ENCODE data around the gene CIC.

CIC gene

GRCh38 chr19:42232435-42232834 is 36.6 kb upstream of the CIC start:
- Histone ChIP-seq H3K4me3 (ENCODE audit: low read depth in 1 of 2, low read length in 1 of 2) (no peak overlapping the region), H3K9me3 (no peaks in the 10 kb centered on the region), H3K36me3 (peaks cover 86% of the 10 kb centered on the region), H3K27ac (peak overlapping the region; percentile 9), H3K4me1 (ENCODE audit: control insufficient read depth in 1 of 2, insufficient read depth in 1 of 2, low read depth in 1 of 2, low read length in 1 of 2) (no peaks in the 10 kb centered on the region), H3K27me3 (no peaks in the 10 kb centered on the region)
- TF ChIP-seq, protein P1, sequence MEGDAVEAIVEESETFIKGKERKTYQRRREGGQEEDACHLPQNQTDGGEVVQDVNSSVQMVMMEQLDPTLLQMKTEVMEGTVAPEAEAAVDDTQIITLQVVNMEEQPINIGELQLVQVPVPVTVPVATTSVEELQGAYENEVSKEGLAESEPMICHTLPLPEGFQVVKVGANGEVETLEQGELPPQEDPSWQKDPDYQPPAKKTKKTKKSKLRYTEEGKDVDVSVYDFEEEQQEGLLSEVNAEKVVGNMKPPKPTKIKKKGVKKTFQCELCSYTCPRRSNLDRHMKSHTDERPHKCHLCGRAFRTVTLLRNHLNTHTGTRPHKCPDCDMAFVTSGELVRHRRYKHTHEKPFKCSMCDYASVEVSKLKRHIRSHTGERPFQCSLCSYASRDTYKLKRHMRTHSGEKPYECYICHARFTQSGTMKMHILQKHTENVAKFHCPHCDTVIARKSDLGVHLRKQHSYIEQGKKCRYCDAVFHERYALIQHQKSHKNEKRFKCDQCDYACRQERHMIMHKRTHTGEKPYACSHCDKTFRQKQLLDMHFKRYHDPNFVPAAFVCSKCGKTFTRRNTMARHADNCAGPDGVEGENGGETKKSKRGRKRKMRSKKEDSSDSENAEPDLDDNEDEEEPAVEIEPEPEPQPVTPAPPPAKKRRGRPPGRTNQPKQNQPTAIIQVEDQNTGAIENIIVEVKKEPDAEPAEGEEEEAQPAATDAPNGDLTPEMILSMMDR (IDR thresholded peaks at IDR 0.05), result no peak

- no peaks in the 10 kb centered on the region for H3K9me3 ChIP-seq
- TF ChIP-seq, protein P1 (IDR thresholded peaks at IDR 0.05), result no peak
- no peaks in the 10 kb centered on the region for H3K4me1 ChIP-seq (ENCODE audit: control insufficient read depth in 1 of 2, insufficient read depth in 1 of 2, low read depth in 1 of 2, low read length in 1 of 2)
- H3K27me3 ChIP-seq, result no peaks in the 10 kb centered on the region
- H3K27ac ChIP-seq, result no peak overlapping the region
- H3K4me3 ChIP-seq (ENCODE audit: low read depth in 1 of 2, low read length in 1 of 2), result no peak overlapping the region
- peaks cover 89% of the 10 kb centered on the region for H3K36me3 ChIP-seq
Measured at GRCh38 chr19:42233106-42233505, 35.9 kb upstream of the CIC start.

- TF ChIP-seq, protein P1 (IDR thresholded peaks at IDR 0.05), result no peak
- Histone ChIP-seq H3K4me1 (ENCODE audit: control insufficient read depth in 1 of 2, insufficient read depth in 1 of 2, low read depth in 1 of 2, low read length in 1 of 2) (no peaks in the 10 kb centered on the region), H3K9me3 (no peaks in the 10 kb centered on the region), H3K4me3 (ENCODE audit: low read depth in 1 of 2, low read length in 1 of 2) (no peak overlapping the region), H3K27me3 (no peaks in the 10 kb centered on the region), H3K36me3 (peaks cover 92% of the 10 kb centered on the region), H3K27ac (no peak overlapping the region)
Measured at GRCh38 chr19:42233678-42234292, 35.3 kb upstream of the CIC start.

DNA sequence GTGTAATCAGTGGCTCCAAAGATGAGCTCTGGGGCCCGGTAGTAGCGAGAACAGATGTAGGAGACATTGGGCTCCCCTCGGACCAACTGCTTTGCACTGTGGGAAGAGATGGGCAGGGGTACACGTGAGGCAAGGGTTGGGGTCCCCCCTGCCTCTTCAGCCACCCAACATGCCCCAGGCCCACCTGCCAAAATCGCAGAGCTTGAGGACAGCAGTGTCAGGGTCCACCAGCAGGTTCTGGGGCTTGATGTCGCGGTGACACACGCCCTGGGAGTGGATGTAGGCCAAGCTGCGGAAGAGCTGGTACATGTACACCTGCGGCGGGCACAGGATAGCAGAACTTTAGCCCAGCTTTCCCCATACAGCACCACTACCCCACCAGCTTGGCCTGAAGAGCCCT is 34.7 kb upstream of the CIC start:
- TF ChIP-seq, protein P1 (IDR thresholded peaks at IDR 0.05), result no peak
- Histone ChIP-seq H3K4me3 (ENCODE audit: low read depth in 1 of 2, low read length in 1 of 2) (no peak overlapping the region), H3K4me1 (ENCODE audit: control insufficient read depth in 1 of 2, insufficient read depth in 1 of 2, low read depth in 1 of 2, low read length in 1 of 2) (no peaks in the 10 kb centered on the region), H3K27me3 (no peaks in the 10 kb centered on the region), H3K27ac (no peak overlapping the region), H3K9me3 (no peaks in the 10 kb centered on the region), H3K36me3 (peaks cover 89% of the 10 kb centered on the region)

- Histone ChIP-seq H3K36me3 (peaks cover 85% of the 10 kb centered on the region), H3K9me3 (no peaks in the 10 kb centered on the region), H3K4me1 (ENCODE audit: control insufficient read depth in 1 of 2, insufficient read depth in 1 of 2, low read depth in 1 of 2, low read length in 1 of 2) (peaks cover 4 to 6% of the 10 kb centered on the region in 2 experiments), H3K4me3 (ENCODE audit: low read depth in 1 of 2, low read length in 1 of 2) (no peak overlapping the region), H3K27me3 (no peaks in the 10 kb centered on the region), H3K27ac (no peak overlapping the region)
- TF ChIP-seq, protein P1 (IDR thresholded peaks at IDR 0.05), result no peak
Measured at GRCh38 chr19:42235181-42235580, 33.9 kb upstream of the CIC start.

Data from neutrophil (primary cell).